C4-2B (cell line): ENCODE measurements around the gene RNASE9.

ENCODE experiments used
- ZFX ChIP-seq: fragments of 450-650 bp; IDR thresholded peaks from 2 replicates; pipeline ENCODE4 v1.6.1; 2017
- TF ChIP-seq, protein P1 (sequence below): fragments of 450-650 bp; conservative IDR thresholded peaks from 2 replicates; pipeline ENCODE4 v1.5.1; 2017; ENCODE audit warnings: mild to moderate bottlenecking

DNA sequence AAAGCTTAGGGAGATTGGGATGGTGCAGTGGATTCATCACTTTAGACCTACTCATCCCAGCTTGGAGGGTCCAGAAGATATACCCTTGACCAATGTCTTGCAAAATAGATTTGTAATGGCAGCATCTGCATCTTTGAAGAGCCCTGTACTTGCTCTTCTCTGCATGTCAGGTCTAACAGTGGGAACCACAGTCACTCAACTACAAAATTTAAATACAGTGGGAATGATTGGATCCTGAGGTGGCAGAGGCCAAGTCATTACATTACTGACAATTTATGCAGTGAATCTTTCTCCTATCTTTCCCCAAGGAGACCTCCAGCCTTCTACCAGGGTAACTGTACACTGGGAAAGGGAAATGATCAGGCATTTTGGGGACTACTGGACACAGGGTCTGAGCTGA, 8.2 kb upstream of the RNASE9 start:
- TF ChIP-seq, protein P1, sequence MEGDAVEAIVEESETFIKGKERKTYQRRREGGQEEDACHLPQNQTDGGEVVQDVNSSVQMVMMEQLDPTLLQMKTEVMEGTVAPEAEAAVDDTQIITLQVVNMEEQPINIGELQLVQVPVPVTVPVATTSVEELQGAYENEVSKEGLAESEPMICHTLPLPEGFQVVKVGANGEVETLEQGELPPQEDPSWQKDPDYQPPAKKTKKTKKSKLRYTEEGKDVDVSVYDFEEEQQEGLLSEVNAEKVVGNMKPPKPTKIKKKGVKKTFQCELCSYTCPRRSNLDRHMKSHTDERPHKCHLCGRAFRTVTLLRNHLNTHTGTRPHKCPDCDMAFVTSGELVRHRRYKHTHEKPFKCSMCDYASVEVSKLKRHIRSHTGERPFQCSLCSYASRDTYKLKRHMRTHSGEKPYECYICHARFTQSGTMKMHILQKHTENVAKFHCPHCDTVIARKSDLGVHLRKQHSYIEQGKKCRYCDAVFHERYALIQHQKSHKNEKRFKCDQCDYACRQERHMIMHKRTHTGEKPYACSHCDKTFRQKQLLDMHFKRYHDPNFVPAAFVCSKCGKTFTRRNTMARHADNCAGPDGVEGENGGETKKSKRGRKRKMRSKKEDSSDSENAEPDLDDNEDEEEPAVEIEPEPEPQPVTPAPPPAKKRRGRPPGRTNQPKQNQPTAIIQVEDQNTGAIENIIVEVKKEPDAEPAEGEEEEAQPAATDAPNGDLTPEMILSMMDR = no peak
- no peak for TF ChIP-seq ZFX
